Stimulated activated CD4-positive, alpha-beta T cell treated with anti-CD3 and anti-CD28 coated beads, Interleukin-2, amount 100 ng/mL, for 4 hours (primary cell): ENCODE results near the gene LIN9.
"Not testable (repeated sequence)": the region's sequence is repeated elsewhere in the genome, so short reads cannot be mapped to it uniquely, and the experiment has no call there.

ENCODE experiments used
- DNase-seq: peaks from one replicate; pipeline ENCODE4 v3.0.0-alpha.2; 2020; ENCODE audit warnings: low read depth

Gene LIN9

GRCh38 chr1:226212545-226212944, 96.4 kb downstream of the LIN9 start:
- no peak for DNase-seq

GRCh38 chr1:226211181-226211821, 97.7 kb downstream of the LIN9 start:
- DNase-seq, result no peak

- no peak for DNase-seq
Observed at GRCh38 chr1:226210571-226211176, 98.3 kb downstream of the LIN9 start.

- no peak for DNase-seq
Observed at GRCh38 chr1:226209307-226210059, 99.5 kb downstream of the LIN9 start.

- no peak for DNase-seq
Observed at GRCh38 chr1:226207048-226207447, 101.9 kb downstream of the LIN9 start.

- DNase-seq, result no peak
Observed at GRCh38 chr1:226204198-226204597, 104.8 kb downstream of the LIN9 start.

GRCh38 chr1:226203655-226204054, 105.3 kb downstream of the LIN9 start:
- no peak for DNase-seq

GRCh38 chr1:226203240-226203639, 105.7 kb downstream of the LIN9 start:
- no peak for DNase-seq

GRCh38 chr1:226202666-226203065, 106.3 kb downstream of the LIN9 start:
- DNase-seq, result not testable (repeated sequence)

GRCh38 chr1:226202246-226202645, 106.7 kb downstream of the LIN9 start:
- no peak for DNase-seq

- DNase-seq, result no peak
Observed at GRCh38 chr1:226201029-226201593, 107.9 kb downstream of the LIN9 start.

GRCh38 chr1:226199971-226200370, 109.0 kb downstream of the LIN9 start:
- no peak for DNase-seq

- DNase-seq, result no peak
Observed at GRCh38 chr1:226195144-226195543, 113.8 kb downstream of the LIN9 start.

GRCh38 chr1:226187380-226187779, 121.6 kb downstream of the LIN9 start:
- no peak for DNase-seq

GRCh38 chr1:226187019-226187322, 122.0 kb downstream of the LIN9 start:
- DNase-seq, result no peak

- DNase-seq, result peak; percentile 76
Observed at GRCh38 chr1:226186124-226187018, 122.6 kb downstream of the LIN9 start, which contains the start of gene ACBD3. Gene ACBD3 (minus strand): TSS chr1:226186741. CDS start chr1:226186675, 66 bp downstream.

- no peak for DNase-seq
Observed at GRCh38 chr1:226185141-226186036, 123.6 kb downstream of the LIN9 start.

GRCh38 chr1:226181996-226182714, 126.8 kb downstream of the LIN9 start:
- no peak for DNase-seq
